ENCODE results near the gene ZBTB25.

DNA sequence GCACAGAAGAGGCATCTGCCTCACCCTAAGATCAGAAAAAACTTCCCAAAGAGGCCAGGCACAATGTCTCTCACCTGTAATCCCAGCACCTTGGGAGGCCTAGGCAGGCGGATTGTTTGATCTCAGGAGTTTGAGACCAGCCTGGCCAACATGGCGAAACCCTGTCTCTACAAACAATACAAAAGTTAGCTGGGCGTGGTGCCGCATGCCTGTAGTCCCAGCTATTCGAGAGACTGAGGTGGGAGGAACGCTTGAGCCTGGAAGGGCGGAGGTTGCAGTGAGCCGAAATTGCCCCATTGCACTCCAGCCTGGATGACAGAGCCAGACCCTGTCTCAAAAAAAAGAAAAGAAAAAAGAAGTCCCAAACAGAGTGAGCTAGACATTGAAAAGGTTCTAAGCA is 5.4 kb upstream of the ZBTB25 start:
- TF ChIP-seq POLR2A (IDR thresholded peaks at IDR 0.05), result no peak
- TF ChIP-seq, protein P1, sequence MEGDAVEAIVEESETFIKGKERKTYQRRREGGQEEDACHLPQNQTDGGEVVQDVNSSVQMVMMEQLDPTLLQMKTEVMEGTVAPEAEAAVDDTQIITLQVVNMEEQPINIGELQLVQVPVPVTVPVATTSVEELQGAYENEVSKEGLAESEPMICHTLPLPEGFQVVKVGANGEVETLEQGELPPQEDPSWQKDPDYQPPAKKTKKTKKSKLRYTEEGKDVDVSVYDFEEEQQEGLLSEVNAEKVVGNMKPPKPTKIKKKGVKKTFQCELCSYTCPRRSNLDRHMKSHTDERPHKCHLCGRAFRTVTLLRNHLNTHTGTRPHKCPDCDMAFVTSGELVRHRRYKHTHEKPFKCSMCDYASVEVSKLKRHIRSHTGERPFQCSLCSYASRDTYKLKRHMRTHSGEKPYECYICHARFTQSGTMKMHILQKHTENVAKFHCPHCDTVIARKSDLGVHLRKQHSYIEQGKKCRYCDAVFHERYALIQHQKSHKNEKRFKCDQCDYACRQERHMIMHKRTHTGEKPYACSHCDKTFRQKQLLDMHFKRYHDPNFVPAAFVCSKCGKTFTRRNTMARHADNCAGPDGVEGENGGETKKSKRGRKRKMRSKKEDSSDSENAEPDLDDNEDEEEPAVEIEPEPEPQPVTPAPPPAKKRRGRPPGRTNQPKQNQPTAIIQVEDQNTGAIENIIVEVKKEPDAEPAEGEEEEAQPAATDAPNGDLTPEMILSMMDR (IDR thresholded peaks at IDR 0.05), result no peak

Data from upper lobe of left lung (tissue), 4 donors.